Activated T-cell treated with anti-CD3 and anti-CD28 coated beads, Interleukin-2, amount 50 U/mL, for 24 hours (primary cell): Measurements from ENCODE around the gene MMD2.
A peak's percentile ranks its signal among the peaks of the same experiment; 100 is the strongest.
"Not testable (repeated sequence)": the region's sequence is repeated elsewhere in the genome, so short reads cannot be mapped to it uniquely, and the experiment has no call there.

Source experiments
- DNase-seq: peaks from one replicate; pipeline ENCODE4 v3.0.0-alpha.2; 2020
- H3K27ac Mint-ChIP-seq: 2 replicates; pipeline ENCODE4 v1.8.0; 2020; ENCODE audit warnings: mild to moderate bottlenecking, mixed read lengths
- H3K27me3 Mint-ChIP-seq: 2 replicates; pipeline ENCODE4 v1.8.0; 2020; ENCODE audit warnings: mixed read lengths
- H3K36me3 Mint-ChIP-seq: 2 replicates; pipeline ENCODE4 v1.8.0; 2020; ENCODE audit warnings: low read depth, mixed read lengths
- H3K4me1 Mint-ChIP-seq: 2 replicates; pipeline ENCODE4 v1.8.0; 2020; ENCODE audit warnings: low read depth, mixed read lengths
- H3K4me3 Mint-ChIP-seq: 2 replicates; pipeline ENCODE4 v1.8.0; 2020; ENCODE audit warnings: mild to moderate bottlenecking, moderate library complexity, mixed read lengths
- H3K9me3 Mint-ChIP-seq: 2 replicates; pipeline ENCODE4 v1.8.0; 2020; ENCODE audit warnings: mixed read lengths

MMD2 gene

DNA sequence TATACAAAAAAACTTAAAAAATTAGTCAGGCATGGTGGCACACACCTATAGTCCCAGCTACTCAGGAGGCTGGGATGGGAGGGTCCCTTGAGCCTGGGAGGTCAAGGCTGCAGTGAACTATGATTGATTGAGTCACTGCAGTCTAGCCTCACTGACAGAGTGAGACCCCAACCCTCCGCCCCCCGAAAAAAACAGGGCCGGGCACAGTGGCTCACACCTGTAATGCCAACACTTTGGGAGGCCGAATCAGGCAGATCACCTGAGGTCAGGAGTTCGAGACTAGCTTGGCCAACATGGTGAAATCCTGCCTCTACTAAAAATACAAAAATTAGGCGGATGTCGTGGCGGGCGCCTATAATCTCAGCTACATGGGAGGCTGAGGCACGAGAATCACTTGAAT lies 13.5 kb upstream of the MMD2 start:
- DNase-seq, H3K9me3 Mint-ChIP-seq, H3K4me3 Mint-ChIP-seq, H3K27me3 Mint-ChIP-seq, H3K27ac Mint-ChIP-seq: not testable (repeated sequence)
- peaks cover 22% of the 10 kb centered on the region for H3K4me1 Mint-ChIP-seq
- H3K36me3 Mint-ChIP-seq, result peaks cover 18% of the 10 kb centered on the region

- Mint-ChIP-seq H3K36me3 (no peaks in the 10 kb centered on the region), H3K4me3 (no peak overlapping the region), H3K9me3 (no peaks in the 10 kb centered on the region), H3K27me3 (peaks cover 25% of the 10 kb centered on the region), H3K4me1 (peaks cover 3% of the 10 kb centered on the region), H3K27ac (no peak overlapping the region)
- no peak for DNase-seq
Measured at GRCh38 chr7:4965295-4966022, 6.5 kb upstream of the MMD2 start.

DNA sequence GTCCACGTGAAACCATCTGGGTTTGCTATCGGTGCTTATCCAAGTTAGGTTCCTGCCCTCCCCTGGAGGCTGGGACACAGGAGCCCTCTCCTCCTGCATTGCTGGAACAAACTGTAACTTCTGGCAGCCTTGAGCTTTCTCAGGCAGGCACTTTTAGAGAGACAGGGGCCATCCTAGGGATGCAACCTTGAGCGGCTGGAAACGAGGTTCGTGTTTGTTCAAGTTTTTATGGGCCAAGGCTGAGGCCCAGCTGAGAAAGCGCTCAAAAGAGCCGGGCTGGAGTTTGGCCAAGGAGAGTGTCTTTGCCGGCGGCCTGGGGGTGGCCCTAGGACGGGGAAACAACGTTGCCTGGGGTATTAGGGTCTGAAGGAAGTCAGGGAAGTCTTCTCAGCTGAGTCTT lies 5.5 kb upstream of the MMD2 start:
- no peak overlapping the region for H3K4me3 Mint-ChIP-seq
- no peaks in the 10 kb centered on the region for H3K9me3 Mint-ChIP-seq
- DNase-seq, result peak; percentile 7
- no peak overlapping the region for H3K27ac Mint-ChIP-seq
- H3K36me3 Mint-ChIP-seq, result no peaks in the 10 kb centered on the region
- peaks cover 3% of the 10 kb centered on the region for H3K4me1 Mint-ChIP-seq
- peaks cover 28% of the 10 kb centered on the region for H3K27me3 Mint-ChIP-seq

DNA sequence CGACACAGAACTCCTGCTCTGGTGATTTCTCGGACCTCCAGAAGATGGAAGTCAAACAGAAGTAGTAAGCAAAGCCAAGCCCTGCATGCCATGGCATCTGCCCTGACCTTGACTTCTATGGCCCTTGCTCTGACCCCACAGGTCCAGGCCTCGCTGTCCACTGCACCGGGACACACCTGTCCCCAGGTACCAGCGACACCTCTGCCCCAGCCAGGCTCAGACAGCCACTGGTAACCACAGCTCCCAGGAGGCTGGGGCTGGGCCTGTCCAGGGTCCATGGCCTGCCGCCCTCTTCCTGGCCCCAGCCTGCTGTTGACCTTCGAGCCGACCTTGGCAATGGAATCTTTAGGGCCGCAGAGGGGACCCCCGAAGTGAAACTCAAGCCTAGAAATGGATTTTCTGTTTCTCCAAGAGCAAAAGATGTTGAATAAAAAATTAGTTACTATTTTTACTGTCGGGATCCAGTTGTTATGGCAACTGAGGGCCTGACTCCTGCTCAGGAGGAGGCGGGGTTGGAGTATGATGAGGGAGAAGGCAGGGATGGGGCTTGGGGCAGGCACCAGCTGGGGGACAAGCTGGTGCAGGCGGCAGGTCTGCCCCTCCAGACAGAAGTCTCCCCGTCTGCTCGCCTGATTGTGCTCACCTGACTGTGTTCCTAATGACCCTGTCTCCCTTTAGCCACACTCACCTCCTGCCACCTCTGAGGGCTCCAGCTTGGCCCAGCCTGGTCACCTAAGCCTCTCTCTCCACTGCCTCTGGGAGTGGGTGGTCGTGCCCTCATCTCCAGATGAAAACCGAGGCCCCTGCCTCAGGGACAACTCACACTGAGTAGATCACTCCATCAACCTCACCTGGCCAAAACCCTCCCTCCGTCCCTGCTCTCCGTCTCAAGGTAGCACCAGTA lies 4.1 kb upstream of the MMD2 start:
- H3K4me3 Mint-ChIP-seq, result no peak overlapping the region
- H3K27me3 Mint-ChIP-seq, result peaks cover 33% of the 10 kb centered on the region
- H3K27ac Mint-ChIP-seq, result no peak overlapping the region
- no peaks in the 10 kb centered on the region for H3K36me3 Mint-ChIP-seq
- no peak for DNase-seq
- peaks cover 7% of the 10 kb centered on the region for H3K4me1 Mint-ChIP-seq
- no peaks in the 10 kb centered on the region for H3K9me3 Mint-ChIP-seq

GRCh38 chr7:4960363-4960762 lies 1.4 kb upstream of the MMD2 start:
- Mint-ChIP-seq H3K27ac (no peak overlapping the region), H3K9me3 (no peaks in the 10 kb centered on the region), H3K4me3 (no peak overlapping the region), H3K36me3 (no peaks in the 10 kb centered on the region), H3K27me3 (peaks cover 47% of the 10 kb centered on the region), H3K4me1 (peaks cover 7% of the 10 kb centered on the region)
- no peak for DNase-seq

GRCh38 chr7:4959893-4960292 lies 906 bp upstream of the MMD2 start:
- Mint-ChIP-seq H3K27ac (no peak overlapping the region), H3K36me3 (no peaks in the 10 kb centered on the region), H3K4me3 (no peak overlapping the region), H3K9me3 (no peaks in the 10 kb centered on the region), H3K27me3 (peaks cover 52% of the 10 kb centered on the region), H3K4me1 (peaks cover 7% of the 10 kb centered on the region)
- DNase-seq, result no peak

DNA sequence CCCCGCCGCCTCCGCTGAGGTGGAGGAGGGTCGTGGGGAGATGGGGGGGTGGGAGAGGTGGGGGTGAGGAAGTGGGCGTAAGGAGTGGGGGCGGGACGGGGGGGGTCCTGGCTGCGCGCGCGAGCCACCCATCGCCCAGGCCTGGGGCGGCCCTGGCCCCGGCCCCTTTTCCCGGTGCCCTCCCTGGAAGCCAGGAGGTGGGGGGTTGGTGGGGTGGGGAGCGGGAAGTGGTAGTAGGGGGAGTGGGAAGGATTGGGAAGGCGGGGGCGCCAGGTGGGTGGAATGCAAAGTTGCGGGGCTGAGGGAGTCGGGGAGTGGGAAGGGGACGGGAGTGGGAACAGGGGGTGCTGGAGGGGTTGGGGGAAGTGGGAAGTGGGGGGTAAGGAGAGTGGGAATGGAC lies 319 bp upstream of the MMD2 start:
- peaks cover 7% of the 10 kb centered on the region for H3K4me1 Mint-ChIP-seq
- H3K4me3 Mint-ChIP-seq, result no peak overlapping the region
- peaks cover 56% of the 10 kb centered on the region for H3K27me3 Mint-ChIP-seq
- H3K27ac Mint-ChIP-seq, result no peak overlapping the region
- DNase-seq, result no peak
- H3K36me3 Mint-ChIP-seq, result no peaks in the 10 kb centered on the region
- no peaks in the 10 kb centered on the region for H3K9me3 Mint-ChIP-seq

- Mint-ChIP-seq H3K36me3 (no peaks in the 10 kb centered on the region), H3K27ac (no peak overlapping the region), H3K27me3 (peaks cover 59% of the 10 kb centered on the region), H3K9me3 (no peaks in the 10 kb centered on the region), H3K4me3 (peak overlapping the region; percentile 51), H3K4me1 (peaks cover 7% of the 10 kb centered on the region)
- DNase-seq, result no peak
Measured at GRCh38 chr7:4957847-4958476, 1.0 kb downstream of the MMD2 start.

- no peaks in the 10 kb centered on the region for H3K4me1 Mint-ChIP-seq
- no peak overlapping the region for H3K27ac Mint-ChIP-seq
- H3K9me3 Mint-ChIP-seq, result no peaks in the 10 kb centered on the region
- no peak overlapping the region for H3K4me3 Mint-ChIP-seq
- peaks cover 61% of the 10 kb centered on the region for H3K27me3 Mint-ChIP-seq
- H3K36me3 Mint-ChIP-seq, result no peaks in the 10 kb centered on the region
- DNase-seq, result no peak
Measured at GRCh38 chr7:4951903-4952636, 6.9 kb downstream of the MMD2 start.

- Mint-ChIP-seq H3K4me3 (no peak overlapping the region), H3K27ac (no peak overlapping the region), H3K27me3 (peaks cover 56% of the 10 kb centered on the region), H3K9me3 (no peaks in the 10 kb centered on the region), H3K4me1 (no peaks in the 10 kb centered on the region), H3K36me3 (no peaks in the 10 kb centered on the region)
- no peak for DNase-seq
Measured at GRCh38 chr7:4951304-4951703, 7.7 kb downstream of the MMD2 start.

GRCh38 chr7:4948402-4948801 lies 10.6 kb downstream of the MMD2 start:
- Mint-ChIP-seq H3K9me3 (no peaks in the 10 kb centered on the region), H3K27me3 (peaks cover 43% of the 10 kb centered on the region), H3K27ac (no peak overlapping the region), H3K36me3 (no peaks in the 10 kb centered on the region), H3K4me3 (no peak overlapping the region), H3K4me1 (no peaks in the 10 kb centered on the region)
- no peak for DNase-seq

GRCh38 chr7:4945949-4946348 lies 13.0 kb downstream of the MMD2 start:
- H3K4me3 Mint-ChIP-seq, result no peak overlapping the region
- H3K36me3 Mint-ChIP-seq, result no peaks in the 10 kb centered on the region
- peaks cover 23% of the 10 kb centered on the region for H3K27me3 Mint-ChIP-seq
- DNase-seq, result no peak
- H3K9me3 Mint-ChIP-seq, result no peaks in the 10 kb centered on the region
- H3K4me1 Mint-ChIP-seq, result no peaks in the 10 kb centered on the region
- H3K27ac Mint-ChIP-seq, result no peak overlapping the region

- Mint-ChIP-seq H3K4me1 (no peaks in the 10 kb centered on the region), H3K27me3 (peaks cover 18% of the 10 kb centered on the region), H3K36me3 (no peaks in the 10 kb centered on the region), H3K4me3 (no peak overlapping the region), H3K9me3 (no peaks in the 10 kb centered on the region), H3K27ac (no peak overlapping the region)
- DNase-seq, result no peak
Measured at GRCh38 chr7:4944939-4945338, 14.0 kb downstream of the MMD2 start.

DNA sequence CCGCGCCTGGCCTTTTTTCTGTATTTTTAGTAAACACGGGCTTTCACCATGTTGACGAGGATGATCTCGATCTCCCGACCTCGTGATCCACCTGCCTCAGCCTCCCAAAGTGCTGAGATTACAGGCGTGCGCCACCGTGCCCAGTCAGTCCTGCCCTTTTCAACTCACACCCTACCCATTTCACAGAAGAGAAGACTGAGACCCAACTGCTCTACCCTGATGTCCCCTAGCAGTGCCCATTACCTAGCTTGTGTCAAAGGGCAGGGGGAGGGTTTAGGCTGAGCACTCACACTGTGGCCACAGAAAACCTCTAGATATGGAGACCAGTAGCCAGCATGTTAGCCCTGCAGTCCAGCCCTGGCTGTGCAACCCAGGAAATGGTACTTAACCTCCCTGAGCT lies 15.7 kb downstream of the MMD2 start:
- Mint-ChIP-seq H3K4me3 (no peak overlapping the region), H3K36me3 (no peaks in the 10 kb centered on the region), H3K9me3 (no peaks in the 10 kb centered on the region), H3K27me3 (peaks cover 10% of the 10 kb centered on the region), H3K4me1 (no peaks in the 10 kb centered on the region), H3K27ac (no peak overlapping the region)
- no peak for DNase-seq
